Neuronal stem cell (in vitro differentiated cells): Measurements from ENCODE around the gene LYRM7.

Experiments used
- DNase-seq: peaks from one replicate; pipeline ENCODE4 v3.0.0-alpha.2; 2013; ENCODE audit warnings: low spot score
- H2AFZ ChIP-seq: one replicate; pipeline ENCODE4 v1.6.1; 2013; ENCODE audit warnings: mild to moderate bottlenecking, low read length, inconsistent platforms
- H2AK5ac ChIP-seq: 2 replicates; pipeline ENCODE4 v1.6.1; 2013; ENCODE audit warnings: low read depth, mild to moderate bottlenecking, inconsistent platforms, low read length, moderate library complexity, mixed read lengths
- H2BK120ac ChIP-seq: 2 replicates; pipeline ENCODE4 v1.6.1; 2013; ENCODE audit warnings: low read depth, mild to moderate bottlenecking, inconsistent platforms, low read length, moderate library complexity, mixed read lengths
- H2BK12ac ChIP-seq: one replicate; pipeline ENCODE4 v1.6.1; 2013; ENCODE audit warnings: low read length, inconsistent platforms
- H2BK15ac ChIP-seq: 2 replicates; pipeline ENCODE4 v1.6.1; 2013; ENCODE audit warnings: mild to moderate bottlenecking, low read length, inconsistent platforms, mixed read lengths
- H2BK5ac ChIP-seq: one replicate; pipeline ENCODE4 v1.6.1; 2013; ENCODE audit warnings: inconsistent platforms, mild to moderate bottlenecking, low read length, moderate library complexity
- H3K14ac ChIP-seq: one replicate; pipeline ENCODE4 v1.6.1; 2013; ENCODE audit warnings: low read length, inconsistent platforms
- H3K18ac ChIP-seq: 2 replicates; pipeline ENCODE4 v1.6.1; 2013; ENCODE audit warnings: low read length, inconsistent platforms
- H3K23ac ChIP-seq: 2 replicates; pipeline ENCODE4 v1.6.1; 2013; ENCODE audit warnings: low read depth, mild to moderate bottlenecking, mixed read lengths, low read length, inconsistent platforms; ENCODE audit not compliant: poor library complexity
- H3K27ac ChIP-seq: replicated peaks from 3 replicates; pipeline ENCODE4 v1.5.1; 2013; ENCODE audit warnings: low read length, inconsistent platforms
- H3K27me3 ChIP-seq, 3 experiments: 2 replicates each; pipeline ENCODE4 v1.6.1; 2013; ENCODE audit warnings: low read length in 3 of 3, mild to moderate bottlenecking in 2 of 3, inconsistent platforms in 1 of 3, low read depth in 1 of 3, mixed read lengths in 1 of 3, moderate library complexity in 1 of 3; ENCODE audit not compliant: control insufficient read depth in 3 of 3, insufficient read depth in 3 of 3
- H3K36me3 ChIP-seq, 2 donors: replicated peaks in 1 of 2; 2 replicates each; pipeline ENCODE4 v1.6.1; 2013; ENCODE audit warnings: low read length in 2 of 2; ENCODE audit not compliant: control insufficient read depth in 2 of 2, insufficient read depth in 2 of 2
- H3K4ac ChIP-seq: 2 replicates; pipeline ENCODE4 v1.6.1; 2013; ENCODE audit warnings: inconsistent platforms, mild to moderate bottlenecking, low read length, moderate library complexity
- H3K4me1 ChIP-seq, 2 donors: 1 replicate in 1 of 2; 2 replicates in 1 of 2; pipeline ENCODE4 v1.6.1; 2013; ENCODE audit warnings: low read length in 2 of 2, low read depth in 1 of 2; ENCODE audit not compliant: control insufficient read depth in 2 of 2, insufficient read depth in 1 of 2
- H3K4me2 ChIP-seq: one replicate; pipeline ENCODE4 v1.6.1; 2013; ENCODE audit warnings: mild to moderate bottlenecking, low read length, inconsistent platforms; ENCODE audit not compliant: insufficient read depth, poor library complexity, severe bottlenecking
- H3K4me3 ChIP-seq, 2 donors: 2 replicates each; pipeline ENCODE4 v1.5.1; 2013; ENCODE audit warnings: low read length in 2 of 2, mild to moderate bottlenecking in 2 of 2, inconsistent platforms in 1 of 2, moderate library complexity in 1 of 2
- H3K79me1 ChIP-seq: one replicate; pipeline ENCODE4 v1.6.1; 2013; ENCODE audit warnings: low read depth, mild to moderate bottlenecking, inconsistent platforms, low read length, moderate library complexity
- H3K9ac ChIP-seq: one replicate; pipeline ENCODE4 v1.6.1; 2013; ENCODE audit warnings: mild to moderate bottlenecking, low read depth, low read length, inconsistent platforms; ENCODE audit not compliant: poor library complexity
- H3K9me3 ChIP-seq, 2 donors: replicated peaks in 1 of 2; 2 replicates each; pipeline versions ENCODE3 to v1.6.1; 2013; ENCODE audit warnings: low read length in 2 of 2, mild to moderate bottlenecking in 2 of 2, inconsistent platforms in 1 of 2, low read depth in 1 of 2, mixed read lengths in 1 of 2, moderate library complexity in 1 of 2; ENCODE audit not compliant: control insufficient read depth in 2 of 2, insufficient read depth in 1 of 2
- H4K8ac ChIP-seq: one replicate; pipeline ENCODE4 v1.6.1; 2013; ENCODE audit warnings: low read depth, mild to moderate bottlenecking, inconsistent platforms, low read length, moderate library complexity
- H4K91ac ChIP-seq: one replicate; pipeline ENCODE4 v1.6.1; 2013; ENCODE audit warnings: low read length, low read depth, mild to moderate bottlenecking, inconsistent platforms; ENCODE audit not compliant: poor library complexity
- WGBS, 2 donors: extraction: QIAGEN DNeasy Blood & Tissue Kit; methylation state at CpG; one replicate each; pipeline ENCODE4 v1.1.7; 2013; ENCODE audit warnings: missing lambda C conversion rate in 2 of 2, mixed read lengths in 1 of 2; ENCODE audit not compliant: insufficient read length in 2 of 2, insufficient replicate concordance in 1 of 2; ENCODE audit errors: extremely low coverage in 2 of 2; 5-methylcytosine and 5-hydroxymethylcytosine counted together

LYRM7 gene

DNA sequence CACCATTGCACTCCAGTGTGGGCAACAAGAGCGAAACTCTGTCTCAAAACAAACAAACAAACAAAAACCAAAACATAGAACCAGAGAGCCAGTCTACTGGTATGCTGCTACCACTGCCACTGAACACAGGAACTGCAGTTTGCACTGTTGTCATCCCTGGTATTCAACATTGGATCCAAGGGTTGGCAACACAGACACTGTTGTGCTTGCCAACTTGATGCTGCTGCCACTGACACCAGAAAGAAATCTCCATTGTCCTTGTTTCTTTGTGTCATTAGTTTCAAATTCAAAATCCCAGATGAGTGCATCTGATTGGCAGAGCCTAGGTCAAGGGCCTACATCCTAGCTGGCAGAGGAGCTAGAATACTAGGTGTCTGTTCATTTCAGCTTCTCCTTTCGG is 21.9 kb upstream of the LYRM7 start:
- Histone ChIP-seq H3K27ac (no peak overlapping the region), H4K8ac (no peak overlapping the region), H2BK15ac (no peak overlapping the region), H2AFZ (no peak overlapping the region), H3K79me1 (no peaks in the 10 kb centered on the region), H3K4me2 (no peak overlapping the region), H3K18ac (no peak overlapping the region), H3K4me3 (no peak overlapping the region), H4K91ac (no peak overlapping the region), H2AK5ac (no peak overlapping the region), H3K23ac (no peak overlapping the region), H3K14ac (no peak overlapping the region), H3K36me3 (no peaks in the 10 kb centered on the region), H3K9ac (no peak overlapping the region), H2BK12ac (no peak overlapping the region), H2BK5ac (no peak overlapping the region), H3K27me3 (no peaks in the 10 kb centered on the region), H2BK120ac (no peak overlapping the region), H3K4ac (no peak overlapping the region), H3K9me3 (no peaks in the 10 kb centered on the region), H3K4me1 (no peaks in the 10 kb centered on the region)
- no peak for DNase-seq
- whole genome bisulfite sequencing, 2 donors = no CpG with 5 or more reads among the region's 2 CpGs

DNA sequence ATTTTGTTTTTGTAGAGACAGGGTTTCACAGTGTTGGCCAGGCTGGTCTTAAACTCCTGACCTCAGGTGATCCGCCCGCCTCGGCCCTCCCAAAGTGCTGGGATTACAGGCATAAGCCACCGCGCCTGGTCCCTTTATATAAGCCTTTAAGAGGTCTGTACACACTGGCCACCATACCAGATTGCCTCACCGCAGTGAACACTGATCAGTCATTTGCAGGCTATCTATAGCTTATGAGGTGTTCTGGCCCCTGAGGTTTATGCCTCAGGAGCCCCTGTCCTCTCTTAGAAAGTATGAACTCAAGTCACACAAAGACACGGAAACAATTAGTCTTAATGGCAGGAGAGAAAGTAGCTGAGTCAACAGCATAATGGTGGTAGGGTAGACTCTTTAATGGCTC is 20.3 kb upstream of the LYRM7 start:
- H2AFZ ChIP-seq = no peak overlapping the region
- no peak for DNase-seq
- H2AK5ac ChIP-seq = no peak overlapping the region
- H3K9ac ChIP-seq = no peak overlapping the region
- no peak overlapping the region for H2BK15ac ChIP-seq
- WGBS, 2 donors = no CpG with 5 or more reads among the region's 7 CpGs
- no peak overlapping the region for H3K18ac ChIP-seq
- H2BK5ac ChIP-seq = no peak overlapping the region
- no peaks in the 10 kb centered on the region for H3K27me3 ChIP-seq
- H3K9me3 ChIP-seq = no peaks in the 10 kb centered on the region
- H2BK120ac ChIP-seq = no peak overlapping the region
- no peak overlapping the region for H3K23ac ChIP-seq
- no peaks in the 10 kb centered on the region for H3K79me1 ChIP-seq
- no peak overlapping the region for H4K8ac ChIP-seq
- H3K4me3 ChIP-seq = no peak overlapping the region
- no peaks in the 10 kb centered on the region for H3K36me3 ChIP-seq
- no peak overlapping the region for H4K91ac ChIP-seq
- H3K14ac ChIP-seq = no peak overlapping the region
- H3K4me2 ChIP-seq = no peak overlapping the region
- H3K4ac ChIP-seq = no peak overlapping the region
- no peak overlapping the region for H2BK12ac ChIP-seq
- no peaks in the 10 kb centered on the region for H3K4me1 ChIP-seq
- no peak overlapping the region for H3K27ac ChIP-seq

DNA sequence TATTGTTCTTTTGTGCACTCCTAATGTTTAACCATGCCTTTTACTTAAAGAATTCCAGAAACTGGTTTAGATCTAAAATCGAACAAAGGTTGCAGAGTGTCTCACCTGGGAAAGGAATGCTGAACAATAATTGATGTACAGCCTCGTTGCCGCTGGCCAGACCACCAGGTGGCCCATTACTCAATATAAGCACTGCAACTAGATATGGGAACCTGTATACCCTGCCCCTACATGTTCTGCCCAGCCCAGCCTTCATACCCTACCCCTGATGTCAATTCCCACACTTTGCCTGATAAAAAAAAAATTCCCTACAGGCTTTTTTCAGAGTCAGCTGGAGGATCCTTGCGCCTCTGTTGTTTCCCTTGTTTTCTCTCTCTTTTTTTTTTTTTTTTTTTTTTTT is 19.5 kb upstream of the LYRM7 start:
- WGBS, 2 donors = no CpG with 5 or more reads among the region's 4 CpGs
- no peak for DNase-seq
- H2BK15ac ChIP-seq = no peak overlapping the region

DNA sequence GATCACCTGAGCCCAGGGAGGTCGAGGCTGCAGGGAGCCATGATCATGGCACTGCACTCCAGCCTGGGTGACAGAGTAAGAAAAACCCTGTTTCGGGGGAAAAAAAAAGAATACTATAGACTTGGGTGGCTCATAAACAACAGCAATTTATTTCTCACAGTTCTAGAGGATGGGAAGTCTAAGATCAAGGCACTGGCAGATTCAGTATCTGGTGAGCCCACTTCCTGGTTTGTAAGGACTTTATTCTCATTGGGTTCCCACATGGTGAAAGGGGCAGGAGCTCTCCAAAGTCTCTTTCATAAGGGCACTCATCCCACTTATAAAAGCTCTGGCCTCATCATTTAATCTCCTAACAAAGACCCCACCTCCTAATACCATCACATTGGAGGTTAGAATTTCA is 14.4 kb upstream of the LYRM7 start:
- Histone ChIP-seq H3K36me3 (peaks cover 6 to 45% of the 10 kb centered on the region in 2 donors), H3K79me1 (no peaks in the 10 kb centered on the region), H3K27ac (no peak overlapping the region), H3K4me2 (no peak overlapping the region), H2AK5ac (no peak overlapping the region), H3K9me3 (no peaks in the 10 kb centered on the region), H3K4me3 (no peak overlapping the region), H2BK15ac (no peak overlapping the region), H3K27me3 (no peaks in the 10 kb centered on the region), H3K14ac (no peak overlapping the region), H2BK12ac (no peak overlapping the region), H4K8ac (no peak overlapping the region), H2BK5ac (no peak overlapping the region), H3K4ac (no peak overlapping the region), H4K91ac (no peak overlapping the region), H3K18ac (no peak overlapping the region), H3K9ac (no peak overlapping the region), H2AFZ (no peak overlapping the region), H3K23ac (no peak overlapping the region), H3K4me1 (no peaks in the 10 kb centered on the region), H2BK120ac (no peak overlapping the region)
- WGBS, 2 donors = no CpG with 5 or more reads among the region's 2 CpGs
- no peak for DNase-seq

More for the DNA sequence above, 19.5 kb upstream of the LYRM7 start:
- no peaks in the 10 kb centered on the region for H3K27me3 ChIP-seq
- H3K27ac ChIP-seq = no peak overlapping the region
- H3K9me3 ChIP-seq = no peaks in the 10 kb centered on the region
- H3K4me2 ChIP-seq = no peak overlapping the region
- peaks cover 0 to 5% of the 10 kb centered on the region in 2 donors for H3K36me3 ChIP-seq
- H2BK12ac ChIP-seq = no peak overlapping the region
- no peak overlapping the region for H4K91ac ChIP-seq
- H3K4me1 ChIP-seq = no peaks in the 10 kb centered on the region
- H2BK120ac ChIP-seq = no peak overlapping the region
- H3K4ac ChIP-seq = no peak overlapping the region
- H3K14ac ChIP-seq = no peak overlapping the region
- H4K8ac ChIP-seq = no peak overlapping the region
- no peaks in the 10 kb centered on the region for H3K79me1 ChIP-seq
- H2BK5ac ChIP-seq = no peak overlapping the region
- H3K23ac ChIP-seq = no peak overlapping the region
- no peak overlapping the region for H3K9ac ChIP-seq
- no peak overlapping the region for H2AK5ac ChIP-seq
- H3K18ac ChIP-seq = no peak overlapping the region
- no peak overlapping the region for H3K4me3 ChIP-seq
- H2AFZ ChIP-seq = no peak overlapping the region
